ENCODE measurements around the gene PRSS23.

DNA sequence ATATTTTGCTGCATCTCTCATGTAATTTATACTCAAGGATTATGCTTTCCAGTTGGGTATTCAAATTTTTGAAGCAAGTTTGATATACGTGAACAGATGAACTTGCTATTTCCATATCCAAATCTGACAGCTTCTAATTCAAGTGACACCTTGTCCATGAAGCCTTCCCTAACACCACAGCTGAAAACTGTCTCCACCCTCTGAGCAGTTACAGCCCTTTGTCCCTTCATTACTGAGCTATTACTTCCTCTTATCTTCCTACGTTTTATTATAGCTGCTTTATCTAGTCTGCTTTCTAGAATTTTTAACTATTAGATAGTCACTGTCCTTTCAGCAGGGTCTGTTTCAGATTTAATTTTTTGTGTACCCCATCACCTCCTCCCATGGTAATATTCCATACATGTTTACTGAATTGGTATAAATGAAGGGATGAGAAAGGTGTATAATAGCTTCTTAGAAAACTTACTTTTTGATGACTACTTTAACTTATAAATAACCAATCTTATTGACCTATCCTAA lies 13.3 kb upstream of the PRSS23 start:
- TF ChIP-seq, protein P1, sequence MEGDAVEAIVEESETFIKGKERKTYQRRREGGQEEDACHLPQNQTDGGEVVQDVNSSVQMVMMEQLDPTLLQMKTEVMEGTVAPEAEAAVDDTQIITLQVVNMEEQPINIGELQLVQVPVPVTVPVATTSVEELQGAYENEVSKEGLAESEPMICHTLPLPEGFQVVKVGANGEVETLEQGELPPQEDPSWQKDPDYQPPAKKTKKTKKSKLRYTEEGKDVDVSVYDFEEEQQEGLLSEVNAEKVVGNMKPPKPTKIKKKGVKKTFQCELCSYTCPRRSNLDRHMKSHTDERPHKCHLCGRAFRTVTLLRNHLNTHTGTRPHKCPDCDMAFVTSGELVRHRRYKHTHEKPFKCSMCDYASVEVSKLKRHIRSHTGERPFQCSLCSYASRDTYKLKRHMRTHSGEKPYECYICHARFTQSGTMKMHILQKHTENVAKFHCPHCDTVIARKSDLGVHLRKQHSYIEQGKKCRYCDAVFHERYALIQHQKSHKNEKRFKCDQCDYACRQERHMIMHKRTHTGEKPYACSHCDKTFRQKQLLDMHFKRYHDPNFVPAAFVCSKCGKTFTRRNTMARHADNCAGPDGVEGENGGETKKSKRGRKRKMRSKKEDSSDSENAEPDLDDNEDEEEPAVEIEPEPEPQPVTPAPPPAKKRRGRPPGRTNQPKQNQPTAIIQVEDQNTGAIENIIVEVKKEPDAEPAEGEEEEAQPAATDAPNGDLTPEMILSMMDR (IDR thresholded peaks at IDR 0.05), result no peak
- no peak for TF ChIP-seq POLR2A (IDR thresholded peaks at IDR 0.05)

All from testis (tissue), 2 donors.